SK-N-SH treated with all-trans-retinoic acid at 6 μM for 48 hours (cell line): ENCODE results near the gene TLE6.

Experiments
- CREB5 ChIP-seq: fragments of 250-450 bp; sonication (Bioruptor Pico); IDR thresholded peaks from 2 replicates; pipeline ENCODE4 v1.5.1; 2020; ENCODE audit warnings: low read depth, mild to moderate bottlenecking, moderate library complexity
- ISL1 ChIP-seq: fragments of 250-450 bp; sonication (Bioruptor Pico); IDR thresholded peaks from 2 replicates; pipeline ENCODE4 v2.1.2; 2022; ENCODE audit warnings: mild to moderate bottlenecking, moderate library complexity
- OSR1 ChIP-seq: fragments of 250-450 bp; sonication (Bioruptor Pico); IDR thresholded peaks from 2 replicates; pipeline ENCODE4 v1.8.0; 2022; ENCODE audit warnings: moderate library complexity, mild to moderate bottlenecking, inconsistent platforms
- RARB ChIP-seq: fragments of 250-450 bp; sonication (Bioruptor Pico); IDR thresholded peaks from 2 replicates; pipeline ENCODE4 v1.8.0; 2021; ENCODE audit warnings: mild to moderate bottlenecking, moderate library complexity
- SNAI2 ChIP-seq: fragments of 250-450 bp; sonication (Bioruptor Pico); IDR thresholded peaks from 2 replicates; pipeline ENCODE4 v1.5.0; 2020; ENCODE audit warnings: mild to moderate bottlenecking, moderate library complexity
- TCF4 ChIP-seq: fragments of 250-450 bp; sonication (Bioruptor Pico); IDR thresholded peaks from 2 replicates; pipeline ENCODE4 v1.8.0; 2021; ENCODE audit warnings: mild to moderate bottlenecking, moderate library complexity, borderline replicate concordance

- no peak for TF ChIP-seq TCF4 (CRISPR knock-in tag)
- no peak for TF ChIP-seq OSR1 (CRISPR knock-in tag)
- TF ChIP-seq CREB5 (CRISPR knock-in tag) = no peak
- TF ChIP-seq SNAI2 = no peak
- no peak for TF ChIP-seq ISL1
- no peak for TF ChIP-seq RARB (CRISPR knock-in tag)
Observed at GRCh38 chr19:3006075-3006767, 28.9 kb downstream of the TLE6 start.
